HG03066 (cell line): ENCODE data around the gene NRIP1.
"Not testable (repeated sequence)": the region's sequence is repeated elsewhere in the genome, so short reads cannot be mapped to it uniquely, and the experiment has no call there.

Experiments used
- ATAC-seq: cut with Tn5 transposase; IDR thresholded peaks from one replicate; pipeline ENCODE4 v1.9.1; 2021; ENCODE audit warnings: low read depth; ENCODE audit not compliant: unreplicated experiment

The NRIP1 gene

DNA sequence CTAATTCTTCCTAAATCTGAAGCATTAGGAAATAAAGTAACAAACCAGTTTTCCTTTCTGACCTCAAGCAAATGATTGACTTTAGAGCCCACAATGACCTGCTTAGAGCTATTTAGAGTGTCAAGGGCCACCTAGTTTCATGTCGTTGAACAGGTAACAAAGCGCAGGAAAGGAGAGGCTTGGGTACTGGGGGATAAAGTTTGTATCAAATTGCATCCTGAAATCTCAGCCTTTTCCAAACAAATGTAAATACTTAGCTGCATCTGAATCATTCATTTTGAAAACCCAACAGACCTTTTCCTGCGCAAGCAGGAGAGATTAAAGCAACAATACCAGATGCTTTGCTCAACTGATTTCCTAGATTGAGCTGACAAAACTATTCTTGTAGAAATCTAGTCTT lies 121.2 kb downstream of the NRIP1 start:
- ATAC-seq, result no peak

DNA sequence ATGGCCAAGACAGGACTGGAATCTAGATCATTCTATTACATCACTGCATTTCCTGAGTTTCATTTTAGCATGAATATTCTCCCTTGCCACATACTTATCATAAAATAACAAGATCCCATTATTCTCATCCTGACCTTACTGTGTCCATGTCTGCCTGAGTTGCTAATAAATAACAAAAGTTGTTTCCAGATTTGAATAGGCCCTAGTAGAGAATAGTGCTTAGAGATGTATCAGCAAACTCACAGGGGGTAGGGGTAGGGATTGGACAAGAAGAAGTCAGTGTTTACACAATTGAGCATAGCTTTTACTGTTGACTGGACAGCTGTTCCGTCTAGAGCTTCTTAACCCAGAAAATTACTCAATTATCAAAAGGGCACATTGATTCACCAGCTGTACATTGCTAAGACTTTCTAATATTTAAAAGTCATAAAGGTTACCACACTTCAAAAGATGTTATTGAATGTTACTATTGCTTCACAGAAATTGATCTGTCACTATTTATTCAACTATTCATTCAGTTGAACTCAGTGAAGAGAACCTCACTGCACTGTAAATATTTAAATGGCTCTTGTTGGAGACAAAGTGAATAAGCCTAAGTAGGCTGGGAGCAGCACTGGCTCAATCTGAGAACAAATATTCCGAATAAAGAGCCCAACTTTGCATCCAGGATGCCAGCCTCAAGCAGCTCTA lies 121.9 kb downstream of the NRIP1 start:
- no peak for ATAC-seq

DNA sequence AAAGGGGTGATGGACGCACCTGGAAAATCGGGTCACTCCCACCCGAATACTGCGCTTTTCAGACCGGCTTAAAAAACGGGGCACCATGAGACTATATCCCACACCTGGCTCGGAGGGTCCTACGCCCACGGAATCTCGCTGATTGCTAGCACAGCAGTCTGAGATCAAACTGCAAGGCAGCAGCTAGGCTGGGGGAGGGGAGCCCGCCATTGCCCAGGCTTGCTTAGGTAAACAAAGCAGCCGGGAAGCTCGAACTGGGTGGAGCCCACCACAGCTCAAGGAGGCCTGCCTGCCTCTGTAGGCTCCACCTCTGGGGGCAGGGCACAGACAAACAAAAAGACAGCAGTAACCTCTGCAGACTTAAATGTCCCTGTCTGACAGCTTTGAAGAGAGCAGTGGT lies 137.5 kb downstream of the NRIP1 start:
- not testable (repeated sequence) for ATAC-seq

DNA sequence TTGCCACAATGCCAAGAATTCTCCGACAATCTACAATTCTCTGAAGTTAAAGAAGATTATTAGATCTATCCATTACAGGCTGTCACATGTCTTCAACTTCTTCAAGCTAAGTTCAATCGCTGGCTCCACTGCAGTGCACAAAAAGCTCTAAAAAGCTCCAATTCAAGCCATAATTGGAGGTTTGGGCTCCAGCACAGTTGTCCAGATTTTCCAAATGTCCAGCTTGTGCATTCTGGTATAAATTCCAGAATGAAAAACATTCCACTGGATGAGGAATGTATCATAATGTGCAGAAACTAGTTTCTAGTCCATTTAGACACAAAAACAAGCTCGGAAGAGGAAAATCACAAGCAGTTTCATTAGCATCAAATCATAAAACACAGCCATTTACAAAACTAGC lies 138.6 kb downstream of the NRIP1 start:
- no peak for ATAC-seq

- no peak for ATAC-seq
Observed at GRCh38 chr21:14923468-14923867, 141.3 kb downstream of the NRIP1 start.

GRCh38 chr21:14922980-14923379 lies 141.8 kb downstream of the NRIP1 start:
- ATAC-seq, result no peak

- ATAC-seq, result no peak
Observed at GRCh38 chr21:14918527-14918926, 146.3 kb downstream of the NRIP1 start.

- ATAC-seq, result no peak
Observed at GRCh38 chr21:14917762-14918161, 147.0 kb downstream of the NRIP1 start.

DNA sequence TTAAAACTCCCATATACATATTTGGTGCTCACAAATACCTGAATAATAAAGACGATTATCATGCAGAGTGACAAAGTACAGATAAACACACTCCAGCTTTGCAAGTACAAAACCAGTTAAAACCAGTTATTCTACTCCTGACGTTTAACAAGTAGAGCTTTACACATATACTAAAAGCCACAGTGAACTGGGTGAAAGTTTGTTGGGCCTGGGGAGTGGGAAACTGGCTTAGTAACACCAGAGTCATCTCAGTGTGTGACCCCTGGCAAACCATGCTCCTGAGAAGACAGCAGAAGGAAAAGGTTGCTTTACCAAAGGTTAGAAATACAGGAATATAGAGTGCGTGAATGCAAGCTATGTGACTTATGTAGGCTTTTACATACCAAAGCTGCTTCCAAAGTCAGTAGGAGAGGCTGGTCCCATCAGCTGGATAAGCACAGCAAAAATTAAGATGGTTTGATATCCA lies 148.1 kb downstream of the NRIP1 start:
- ATAC-seq, result no peak

DNA sequence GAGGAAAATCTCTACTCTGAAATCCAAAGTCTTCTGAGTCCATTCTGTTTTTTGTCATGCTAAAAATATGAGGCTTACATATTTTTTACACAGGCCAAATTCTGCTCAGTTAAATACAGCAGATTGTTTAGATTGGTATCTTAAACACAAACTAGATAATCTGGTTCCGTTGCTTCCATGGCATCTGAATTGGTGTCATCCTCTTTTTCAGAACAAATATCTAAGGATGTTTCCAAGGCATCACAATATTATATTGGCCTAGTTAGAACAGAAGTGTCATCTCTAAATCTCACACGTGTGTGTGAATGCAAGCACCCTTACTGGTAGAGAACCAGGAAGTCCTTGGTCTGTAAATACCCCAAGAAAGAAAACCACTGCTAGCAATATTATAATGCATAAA lies 151.2 kb downstream of the NRIP1 start:
- no peak for ATAC-seq

GRCh38 chr21:14911351-14911750 lies 153.4 kb downstream of the NRIP1 start:
- no peak for ATAC-seq
